Measurements from ENCODE around the gene HPGD.

GRCh38 chr4:174516794-174517193, 5.5 kb downstream of the HPGD start:
- TF ChIP-seq CTCF (IDR thresholded peaks at IDR 0.05) (no peak), POLR2AphosphoS5 (IDR thresholded peaks at IDR 0.05) (no peak)

Measured in suprapubic skin (tissue), 3 donors.